ENCODE measurements around the gene POP5. TPM values are rescaled to one million over a fixed set of nuclear protein-coding genes. Genes with fewer than 3 reads are reported as not detected.

POP5 gene
- polyA plus RNA-seq, 3 donors, result 57.2 to 78.7 (median 61.2) TPM

DNA sequence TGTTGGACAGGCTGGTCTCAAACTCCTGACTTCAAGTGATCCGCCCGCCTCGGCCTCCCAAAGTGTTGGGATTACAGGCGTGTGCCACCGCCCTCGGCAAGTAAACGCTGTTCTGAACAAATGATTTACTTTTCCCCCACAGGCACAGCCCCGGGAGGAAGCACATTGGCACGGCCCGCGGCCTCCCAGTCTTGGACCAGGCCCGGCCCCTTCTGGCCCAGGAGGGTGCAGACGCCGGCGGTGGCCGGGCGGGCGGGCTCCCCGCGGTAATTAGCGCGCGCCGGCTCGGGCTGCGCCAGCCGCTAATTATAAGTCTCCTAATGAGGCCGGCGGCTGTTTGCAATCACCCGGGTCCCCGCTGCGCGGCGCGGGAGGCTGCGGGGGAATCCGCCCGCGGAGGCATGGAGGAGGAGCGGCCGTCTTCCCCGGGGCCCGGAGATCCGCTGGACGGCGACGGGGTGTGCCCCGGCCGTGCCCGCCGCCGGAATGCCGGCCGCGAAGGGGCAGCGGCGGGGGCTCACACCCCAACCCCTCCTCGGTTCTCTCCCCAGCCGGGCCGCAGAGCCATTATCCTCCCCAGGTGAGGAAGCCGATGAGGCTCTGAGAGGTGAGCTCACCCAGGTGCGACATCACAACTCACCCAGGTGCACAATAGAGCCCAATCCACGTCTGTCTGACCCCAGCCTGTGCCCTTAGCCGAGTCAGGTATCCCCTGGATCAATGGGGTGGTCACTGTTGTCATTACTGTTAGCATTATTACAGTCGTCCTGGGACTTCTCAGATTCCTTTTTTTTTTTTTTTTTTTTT, 3.3 kb upstream of the POP5 start:
- H3K36me3 ChIP-seq (replicated peaks in 1 of 2; ENCODE audit: control insufficient read depth in 1 of 2, insufficient read depth in 2 of 2, low read length in 2 of 2), result peaks cover 2 to 3% of the 10 kb centered on the region in 2 donors
- H3K4me3 Mint-ChIP-seq, result peak overlapping the region; percentile 64 to 87
- H3K27ac ChIP-seq (ENCODE audit: low read depth in 1 of 2, low read length in 2 of 2), result no peak overlapping the region
- peaks cover 0 to 11% (median 0%) of the 10 kb centered on the region in 7 donors for H3K9me3 Mint-ChIP-seq
- WGBS (ENCODE audit: insufficient coverage), result 2% methylated on average over 63 of the region's 65 CpGs
- H3K4me1 ChIP-seq (ENCODE audit: control insufficient read depth in 1 of 2, insufficient read depth in 2 of 2, low read length in 2 of 2), result peaks cover 27 to 42% of the 10 kb centered on the region in 2 donors
- no peaks in the 10 kb centered on the region for H3K9me3 ChIP-seq (replicated peaks in 1 of 2; ENCODE audit: control insufficient read depth in 1 of 2, insufficient read depth in 1 of 2, low read length in 2 of 2)
- peaks cover 2 to 4% of the 10 kb centered on the region in 2 donors for H3K36me3 Mint-ChIP-seq
- peak; percentile 44 for TF ChIP-seq CTCF (IDR thresholded peaks at IDR 0.05)
- H3K27me3 ChIP-seq (ENCODE audit: control insufficient read depth in 2 of 2, insufficient read depth in 2 of 2, low read length in 2 of 2), result peaks cover 3 to 23% of the 10 kb centered on the region in 2 donors
- H2AFZ ChIP-seq (ENCODE audit: insufficient read depth, low read depth, low read length, poor library complexity, severe bottlenecking), result peak overlapping the region; percentile 72
- H3K27ac Mint-ChIP-seq, result peak overlapping the region in 3 of 7 donors; percentile 66 to 88 (median 72)
- peak overlapping the region in 2 of 3 experiments; percentile 4 to 64 for H3K4me3 ChIP-seq (replicated peaks in 1 of 3; ENCODE audit: low read depth in 2 of 3, low read length in 3 of 3)
- peak overlapping the region; percentile 79 for H3K4me2 ChIP-seq (replicated peaks; ENCODE audit: extremely low read depth, low read length, poor library complexity, severe bottlenecking)
- H3K79me2 ChIP-seq (ENCODE audit: insufficient read depth, low read length), result peaks cover 7% of the 10 kb centered on the region
- peaks cover 34% of the 10 kb centered on the region for H3K4me1 Mint-ChIP-seq
- H3K9ac ChIP-seq (ENCODE audit: insufficient read depth, low read length, poor library complexity, severe bottlenecking), result peak overlapping the region; percentile 43
- H4K20me1 ChIP-seq (ENCODE audit: insufficient read depth, low read length), result peaks cover 5% of the 10 kb centered on the region
- intact Hi-C loops (cut with micrococcal nuclease), result loop anchor here in 1 of 2 donors (1.0 to 5.0 kb wide), 4 partner anchors 14 to 388 kb away; partner anchors contain the start of gene MLEC
- peak; percentile 24 to 31 (median 28) for DNase-seq
- peaks cover 27 to 44% (median 30%) of the 10 kb centered on the region in 3 donors for H3K27me3 Mint-ChIP-seq (ENCODE audit: low read depth in 3 of 3)

DNA sequence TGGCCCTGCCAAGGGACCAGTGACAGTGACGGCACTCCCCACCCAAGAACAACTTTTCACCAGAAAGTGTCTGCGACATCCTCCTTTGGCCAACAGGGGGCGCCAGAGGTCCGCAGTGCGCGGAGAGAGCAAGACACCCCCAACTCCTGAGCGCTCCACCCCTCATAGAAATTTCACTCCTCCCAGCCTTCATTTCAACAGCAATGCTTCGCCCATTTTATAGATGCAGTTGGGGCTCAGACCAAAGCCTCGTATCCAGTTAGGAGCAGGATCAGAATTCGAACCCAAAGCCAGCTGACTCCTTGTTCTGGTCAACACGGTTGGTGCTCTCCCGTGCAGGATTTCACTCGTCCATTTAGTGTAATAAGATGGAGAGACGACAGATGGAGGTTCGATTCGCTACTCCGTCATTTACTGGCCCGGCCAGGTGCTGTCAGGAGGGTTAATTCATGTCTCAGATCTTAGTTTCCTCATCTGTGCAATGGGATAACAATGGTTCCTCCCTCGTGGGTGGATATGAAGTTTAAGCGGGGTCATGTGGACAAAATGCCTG, 2.4 kb upstream of the POP5 start:
- Histone ChIP-seq H3K9me3 (replicated peaks in 1 of 2; ENCODE audit: control insufficient read depth in 1 of 2, insufficient read depth in 1 of 2, low read length in 2 of 2) (no peaks in the 10 kb centered on the region), H3K79me2 (ENCODE audit: insufficient read depth, low read length) (peaks cover 7% of the 10 kb centered on the region), H3K36me3 (replicated peaks in 1 of 2; ENCODE audit: control insufficient read depth in 1 of 2, insufficient read depth in 2 of 2, low read length in 2 of 2) (peaks cover 10 to 13% of the 10 kb centered on the region in 2 donors), H3K27me3 (ENCODE audit: control insufficient read depth in 2 of 2, insufficient read depth in 2 of 2, low read length in 2 of 2) (peaks cover 3 to 23% of the 10 kb centered on the region in 2 donors), H3K4me1 (ENCODE audit: control insufficient read depth in 1 of 2, insufficient read depth in 2 of 2, low read length in 2 of 2) (peaks cover 27 to 42% of the 10 kb centered on the region in 2 donors), H2AFZ (ENCODE audit: insufficient read depth, low read depth, low read length, poor library complexity, severe bottlenecking) (no peak overlapping the region), H3K9ac (ENCODE audit: insufficient read depth, low read length, poor library complexity, severe bottlenecking) (no peak overlapping the region), H4K20me1 (ENCODE audit: insufficient read depth, low read length) (peaks cover 10% of the 10 kb centered on the region), H3K4me3 (replicated peaks in 1 of 3; ENCODE audit: low read depth in 2 of 3, low read length in 3 of 3) (peak overlapping the region in 1 of 3 experiments; percentile 35), H3K27ac (ENCODE audit: low read depth in 1 of 2, low read length in 2 of 2) (no peak overlapping the region), H3K4me2 (replicated peaks; ENCODE audit: extremely low read depth, low read length, poor library complexity, severe bottlenecking) (peak overlapping the region; percentile 33)
- Mint-ChIP-seq H3K36me3 (peaks cover 12% of the 10 kb centered on the region in 2 donors), H3K9me3 (peaks cover 0 to 11% (median 0%) of the 10 kb centered on the region in 7 donors), H3K27me3 (ENCODE audit: low read depth in 3 of 3) (peaks cover 25 to 44% (median 30%) of the 10 kb centered on the region in 3 donors), H3K4me3 (peak overlapping the region; percentile 34 to 87), H3K4me1 (peaks cover 34% of the 10 kb centered on the region), H3K27ac (peak overlapping the region in 1 of 7 donors; percentile 1)
- TF ChIP-seq CTCF (IDR thresholded peaks at IDR 0.05), result peak; percentile 94
- WGBS (ENCODE audit: insufficient coverage), result 15% methylated on average over 19 of the region's 20 CpGs
- peak; percentile 50 to 73 (median 65) for DNase-seq
- intact Hi-C loops (cut with micrococcal nuclease), result loop anchor here (1.0 to 5.0 kb wide), 6 partner anchors 15 to 389 kb away; partner anchors contain the start of gene MLEC (in 1 of the 2)

Measured in CD14-positive monocyte (primary cell).